Measurements from ENCODE around the gene SNX24. TPM values are rescaled to one million over a fixed set of nuclear protein-coding genes. Genes with fewer than 3 reads are reported as not detected.

SNX24 gene
- total and polyA plus RNA-seq, 9 of the 15 experiments (the other 6 are each of a cell fraction or from before 2014, with no cell fraction given): 5.3 to 10.1 (median 7.9) TPM

GRCh38 chr5:122863240-122863639, 17.8 kb downstream of the SNX24 start (continued):
- TF ChIP-seq, protein P1, sequence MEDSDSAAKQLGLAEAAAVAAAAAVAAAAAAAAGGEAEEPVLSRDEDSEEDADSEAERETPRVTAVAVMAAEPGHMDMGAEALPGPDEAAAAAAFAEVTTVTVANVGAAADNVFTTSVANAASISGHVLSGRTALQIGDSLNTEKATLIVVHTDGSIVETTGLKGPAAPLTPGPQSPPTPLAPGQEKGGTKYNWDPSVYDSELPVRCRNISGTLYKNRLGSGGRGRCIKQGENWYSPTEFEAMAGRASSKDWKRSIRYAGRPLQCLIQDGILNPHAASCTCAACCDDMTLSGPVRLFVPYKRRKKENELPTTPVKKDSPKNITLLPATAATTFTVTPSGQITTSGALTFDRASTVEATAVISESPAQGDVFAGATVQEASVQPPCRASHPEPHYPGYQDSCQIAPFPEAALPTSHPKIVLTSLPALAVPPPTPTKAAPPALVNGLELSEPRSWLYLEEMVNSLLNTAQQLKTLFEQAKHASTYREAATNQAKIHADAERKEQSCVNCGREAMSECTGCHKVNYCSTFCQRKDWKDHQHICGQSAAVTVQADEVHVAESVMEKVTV (CRISPR knock-in tag; IDR thresholded peaks at IDR 0.05): no peak
- TF ChIP-seq KLF16 (IDR thresholded peaks at IDR 0.05) (peak; percentile 50; the same call in 1 of the 2 replicates), JUND (IDR thresholded peaks at IDR 0.05; ENCODE audit: borderline replicate concordance, low read depth, low read length) (peak; percentile 37; the same call in 1 of the 2 replicates), JUND (tag; IDR thresholded peaks at IDR 0.05; ENCODE audit: borderline replicate concordance, low read depth, low read length) (0 out of 3 replicates have a peak, but pooled peaks have one; percentile 43), ZNF766 (CRISPR knock-in tag; conservative IDR thresholded peaks at IDR 0.05) (0 out of 2 replicates have a peak, but pooled peaks have one; percentile 24), NKRF (IDR thresholded peaks at IDR 0.05; ENCODE audit: borderline replicate concordance) (no peak; the same call in 1 of the 2 replicates), ZNF695 (CRISPR knock-in tag; IDR thresholded peaks at IDR 0.05) (no peak), STAT6 (CRISPR knock-in tag; IDR thresholded peaks at IDR 0.05) (no peak), UBTF (IDR thresholded peaks at IDR 0.05; ENCODE audit: borderline replicate concordance in 1 of 2, low read depth in 2 of 2, low read length in 2 of 2) (no peak), CBX3 (IDR thresholded peaks at IDR 0.05; ENCODE audit: borderline replicate concordance in 1 of 2, low read length in 2 of 2) (no peak), EGR1 (conservative IDR thresholded peaks at IDR 0.05) (peak; percentile 69)
- TF ChIP-seq, protein P2, sequence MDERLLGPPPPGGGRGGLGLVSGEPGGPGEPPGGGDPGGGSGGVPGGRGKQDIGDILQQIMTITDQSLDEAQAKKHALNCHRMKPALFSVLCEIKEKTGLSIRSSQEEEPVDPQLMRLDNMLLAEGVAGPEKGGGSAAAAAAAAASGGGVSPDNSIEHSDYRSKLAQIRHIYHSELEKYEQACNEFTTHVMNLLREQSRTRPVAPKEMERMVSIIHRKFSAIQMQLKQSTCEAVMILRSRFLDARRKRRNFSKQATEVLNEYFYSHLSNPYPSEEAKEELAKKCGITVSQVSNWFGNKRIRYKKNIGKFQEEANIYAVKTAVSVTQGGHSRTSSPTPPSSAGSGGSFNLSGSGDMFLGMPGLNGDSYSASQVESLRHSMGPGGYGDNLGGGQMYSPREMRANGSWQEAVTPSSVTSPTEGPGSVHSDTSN (CRISPR knock-in tag; IDR thresholded peaks at IDR 0.05; ENCODE audit: low read depth): no peak
- TF ChIP-seq, protein P2 (tag; conservative IDR thresholded peaks at IDR 0.05; ENCODE audit: low read depth): no peak
- TF ChIP-seq, protein P3, sequence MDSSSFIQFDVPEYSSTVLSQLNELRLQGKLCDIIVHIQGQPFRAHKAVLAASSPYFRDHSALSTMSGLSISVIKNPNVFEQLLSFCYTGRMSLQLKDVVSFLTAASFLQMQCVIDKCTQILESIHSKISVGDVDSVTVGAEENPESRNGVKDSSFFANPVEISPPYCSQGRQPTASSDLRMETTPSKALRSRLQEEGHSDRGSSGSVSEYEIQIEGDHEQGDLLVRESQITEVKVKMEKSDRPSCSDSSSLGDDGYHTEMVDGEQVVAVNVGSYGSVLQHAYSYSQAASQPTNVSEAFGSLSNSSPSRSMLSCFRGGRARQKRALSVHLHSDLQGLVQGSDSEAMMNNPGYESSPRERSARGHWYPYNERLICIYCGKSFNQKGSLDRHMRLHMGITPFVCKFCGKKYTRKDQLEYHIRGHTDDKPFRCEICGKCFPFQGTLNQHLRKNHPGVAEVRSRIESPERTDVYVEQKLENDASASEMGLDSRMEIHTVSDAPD (CRISPR knock-in tag; IDR thresholded peaks at IDR 0.05): no peak
